IPS-15b (cell line): ENCODE results near the gene PDGFC.

Source experiments
- H3K27me3 ChIP-seq: one replicate; pipeline ENCODE4 v1.6.1; 2013; ENCODE audit warnings: low read length; ENCODE audit not compliant: control insufficient read depth, insufficient read depth
- H3K36me3 ChIP-seq: one replicate; pipeline ENCODE4 v1.6.1; 2013; ENCODE audit warnings: low read length; ENCODE audit not compliant: control insufficient read depth, insufficient read depth
- H3K4me1 ChIP-seq: one replicate; pipeline ENCODE4 v1.6.1; 2013; ENCODE audit warnings: mild to moderate bottlenecking, low read length; ENCODE audit not compliant: control insufficient read depth, insufficient read depth
- H3K4me3 ChIP-seq: one replicate; pipeline ENCODE4 v1.5.1; 2013; ENCODE audit warnings: low read depth, low read length
- H3K9ac ChIP-seq: one replicate; pipeline ENCODE4 v1.6.1; 2013; ENCODE audit warnings: low read depth, mild to moderate bottlenecking, low read length
- H3K9me3 ChIP-seq: one replicate; pipeline ENCODE4 v1.6.1; 2013; ENCODE audit warnings: mild to moderate bottlenecking, low read length; ENCODE audit not compliant: control insufficient read depth, insufficient read depth

The PDGFC gene

GRCh38 chr4:156972379-156973015, 898 bp upstream of the PDGFC start:
- Histone ChIP-seq H3K36me3 (no peaks in the 10 kb centered on the region), H3K27me3 (peaks cover 15% of the 10 kb centered on the region), H3K4me3 (peak overlapping the region; percentile 73), H3K9ac (no peak overlapping the region), H3K4me1 (peaks cover 15% of the 10 kb centered on the region), H3K9me3 (no peaks in the 10 kb centered on the region)

- Histone ChIP-seq H3K9ac (no peak overlapping the region), H3K36me3 (no peaks in the 10 kb centered on the region), H3K27me3 (peaks cover 15% of the 10 kb centered on the region), H3K4me3 (peak overlapping the region; percentile 86), H3K9me3 (no peaks in the 10 kb centered on the region), H3K4me1 (peaks cover 15% of the 10 kb centered on the region)
Measured at GRCh38 chr4:156971165-156971675, 379 bp downstream of the PDGFC start.

- peak overlapping the region; percentile 86 for H3K4me3 ChIP-seq
- no peak overlapping the region for H3K9ac ChIP-seq
- no peaks in the 10 kb centered on the region for H3K9me3 ChIP-seq
- no peaks in the 10 kb centered on the region for H3K36me3 ChIP-seq
- H3K4me1 ChIP-seq = peaks cover 15% of the 10 kb centered on the region
- H3K27me3 ChIP-seq = peaks cover 15% of the 10 kb centered on the region
Measured at GRCh38 chr4:156970501-156971164, 966 bp downstream of the PDGFC start.

- Histone ChIP-seq H3K4me3 (peak overlapping the region; percentile 86), H3K27me3 (peaks cover 15% of the 10 kb centered on the region), H3K9ac (peak overlapping the region; percentile 37), H3K36me3 (no peaks in the 10 kb centered on the region), H3K4me1 (peaks cover 15% of the 10 kb centered on the region), H3K9me3 (no peaks in the 10 kb centered on the region)
Measured at GRCh38 chr4:156969911-156970310, 1.7 kb downstream of the PDGFC start.

GRCh38 chr4:156969101-156969500, 2.5 kb downstream of the PDGFC start:
- peaks cover 15% of the 10 kb centered on the region for H3K27me3 ChIP-seq
- H3K9ac ChIP-seq = no peak overlapping the region
- H3K4me1 ChIP-seq = peaks cover 15% of the 10 kb centered on the region
- H3K9me3 ChIP-seq = no peaks in the 10 kb centered on the region
- H3K36me3 ChIP-seq = no peaks in the 10 kb centered on the region
- H3K4me3 ChIP-seq = no peak overlapping the region

- Histone ChIP-seq H3K27me3 (peaks cover 15% of the 10 kb centered on the region), H3K4me3 (no peak overlapping the region), H3K9ac (no peak overlapping the region), H3K36me3 (no peaks in the 10 kb centered on the region), H3K9me3 (no peaks in the 10 kb centered on the region), H3K4me1 (peaks cover 15% of the 10 kb centered on the region)
Measured at GRCh38 chr4:156968479-156968984, 3.1 kb downstream of the PDGFC start.

GRCh38 chr4:156966836-156967235, 4.8 kb downstream of the PDGFC start:
- H3K4me1 ChIP-seq = peaks cover 7% of the 10 kb centered on the region
- H3K9ac ChIP-seq = no peak overlapping the region
- no peaks in the 10 kb centered on the region for H3K36me3 ChIP-seq
- no peaks in the 10 kb centered on the region for H3K9me3 ChIP-seq
- no peak overlapping the region for H3K4me3 ChIP-seq
- peaks cover 12% of the 10 kb centered on the region for H3K27me3 ChIP-seq

GRCh38 chr4:156963419-156963818, 8.2 kb downstream of the PDGFC start:
- H3K9me3 ChIP-seq = no peaks in the 10 kb centered on the region
- H3K4me3 ChIP-seq = no peak overlapping the region
- H3K27me3 ChIP-seq = no peaks in the 10 kb centered on the region
- no peaks in the 10 kb centered on the region for H3K4me1 ChIP-seq
- no peaks in the 10 kb centered on the region for H3K36me3 ChIP-seq
- H3K9ac ChIP-seq = no peak overlapping the region

- Histone ChIP-seq H3K9ac (no peak overlapping the region), H3K4me3 (no peak overlapping the region)
Measured at GRCh38 chr4:156962528-156962974, 9.0 kb downstream of the PDGFC start.

GRCh38 chr4:156962058-156962358, 9.6 kb downstream of the PDGFC start:
- no peaks in the 10 kb centered on the region for H3K9me3 ChIP-seq
- H3K36me3 ChIP-seq = no peaks in the 10 kb centered on the region
- no peak overlapping the region for H3K4me3 ChIP-seq
- no peaks in the 10 kb centered on the region for H3K27me3 ChIP-seq
- H3K4me1 ChIP-seq = no peaks in the 10 kb centered on the region
- H3K9ac ChIP-seq = no peak overlapping the region

More at GRCh38 chr4:156962528-156962974, 9.0 kb downstream of the PDGFC start:
- no peaks in the 10 kb centered on the region for H3K27me3 ChIP-seq
- H3K4me1 ChIP-seq = no peaks in the 10 kb centered on the region
- H3K9me3 ChIP-seq = no peaks in the 10 kb centered on the region
- H3K36me3 ChIP-seq = no peaks in the 10 kb centered on the region

- Histone ChIP-seq H3K9ac (no peak overlapping the region), H3K36me3 (no peaks in the 10 kb centered on the region), H3K4me1 (no peaks in the 10 kb centered on the region), H3K4me3 (no peak overlapping the region), H3K27me3 (no peaks in the 10 kb centered on the region), H3K9me3 (no peaks in the 10 kb centered on the region)
Measured at GRCh38 chr4:156961196-156962057, 10.2 kb downstream of the PDGFC start.
